Measurements from ENCODE around the gene ESRRA. TPM values are rescaled to one million over a fixed set of nuclear protein-coding genes. Genes with fewer than 3 reads are reported as not detected.

Gene ESRRA
- total RNA-seq, 4 donors from 2014 or later: 192 to 471 (median 260) TPM

GRCh38 chr11:64266339-64266738, 39.0 kb upstream of the ESRRA start:
- intact Hi-C loops (cut with DNase I; ENCODE audit: low total_unique reads) (no loop called here), in situ Hi-C loops (cut with MboI; ENCODE audit: low sequenced_read_pairs in 4 of 4) (no loop called here)
- Histone ChIP-seq H3K9me3 (no peaks in the 10 kb centered on the region), H3K27me3 (no peaks in the 10 kb centered on the region), H3K4me1 (peaks cover 14 to 16% of the 10 kb centered on the region in 2 donors), H3K27ac (no peak overlapping the region), H3K4me3 (no peak overlapping the region), H3K36me3 (peaks cover 0 to 24% of the 10 kb centered on the region in 2 donors)
- no peak for DNase-seq
- no peak for ATAC-seq
- TF ChIP-seq CTCF (IDR thresholded peaks at IDR 0.05 in 4 of 5, conservative IDR thresholded peaks at IDR 0.05 in 1 of 5): no peak
- no peak for TF ChIP-seq POLR2A (IDR thresholded peaks at IDR 0.05)

GRCh38 chr11:64267207-64267945, 37.9 kb upstream of the ESRRA start:
- intact Hi-C loops (cut with DNase I; ENCODE audit: low total_unique reads): no loop called here
- peaks cover 21 to 22% of the 10 kb centered on the region in 2 donors for H3K4me1 ChIP-seq
- in situ Hi-C loops (cut with MboI; ENCODE audit: low sequenced_read_pairs in 4 of 4): no loop called here
- H3K36me3 ChIP-seq: peaks cover 0 to 24% of the 10 kb centered on the region in 2 donors
- TF ChIP-seq CTCF (IDR thresholded peaks at IDR 0.05 in 4 of 5, conservative IDR thresholded peaks at IDR 0.05 in 1 of 5) (no peak), POLR2A (IDR thresholded peaks at IDR 0.05) (no peak)
- no peak overlapping the region for H3K4me3 ChIP-seq
- ATAC-seq: no peak
- no peaks in the 10 kb centered on the region for H3K9me3 ChIP-seq
- H3K27me3 ChIP-seq: no peaks in the 10 kb centered on the region
- peak overlapping the region; percentile 94 to 99 (median 98) for H3K27ac ChIP-seq
- DNase-seq: no peak

GRCh38 chr11:64268025-64268892, 37.1 kb upstream of the ESRRA start:
- Histone ChIP-seq H3K27me3 (no peaks in the 10 kb centered on the region), H3K4me3 (peak overlapping the region; percentile 82 to 98 (median 92)), H3K36me3 (peaks cover 0 to 15% of the 10 kb centered on the region in 2 donors), H3K9me3 (no peaks in the 10 kb centered on the region), H3K4me1 (peaks cover 22% of the 10 kb centered on the region in 2 donors), H3K27ac (peak overlapping the region; percentile 94 to 99 (median 98))
- in situ Hi-C loops (cut with MboI; ENCODE audit: low sequenced_read_pairs in 4 of 4): no loop called here
- no peak for ATAC-seq
- no peak for TF ChIP-seq POLR2A (IDR thresholded peaks at IDR 0.05)
- no peak for TF ChIP-seq CTCF (IDR thresholded peaks at IDR 0.05 in 4 of 5, conservative IDR thresholded peaks at IDR 0.05 in 1 of 5)
- peak in 1 of 2 donors; percentile 44 for DNase-seq
- intact Hi-C loops (cut with DNase I; ENCODE audit: low total_unique reads): no loop called here

GRCh38 chr11:64268893-64269539, 36.3 kb upstream of the ESRRA start:
- peak overlapping the region; percentile 94 to 99 (median 98) for H3K27ac ChIP-seq
- ATAC-seq (peak; percentile 1 to 25), DNase-seq (peak in 1 of 2 donors; percentile 72)
- H3K4me1 ChIP-seq: peaks cover 22% of the 10 kb centered on the region in 2 donors
- intact Hi-C loops (cut with DNase I; ENCODE audit: low total_unique reads): loop anchor here (1.0 kb wide), 2 partner anchors 18 to 65 kb away; partner anchors contain the start of gene PLCB3
- H3K9me3 ChIP-seq: no peaks in the 10 kb centered on the region
- no peak for TF ChIP-seq CTCF (IDR thresholded peaks at IDR 0.05 in 4 of 5, conservative IDR thresholded peaks at IDR 0.05 in 1 of 5)
- TF ChIP-seq POLR2A (IDR thresholded peaks at IDR 0.05): no peak
- H3K36me3 ChIP-seq: peaks cover 0 to 12% of the 10 kb centered on the region in 2 donors
- in situ Hi-C loops (cut with MboI; ENCODE audit: low sequenced_read_pairs in 4 of 4): no loop called here
- no peaks in the 10 kb centered on the region for H3K27me3 ChIP-seq
- peak overlapping the region; percentile 82 to 98 (median 92) for H3K4me3 ChIP-seq

Measured in gastrocnemius medialis (tissue), 4 donors.